ENCODE data around the gene OCIAD1. TPM values are rescaled to one million over a fixed set of nuclear protein-coding genes. Genes with fewer than 3 reads are reported as not detected.
"Not testable (repeated sequence)": the region's sequence is repeated elsewhere in the genome, so short reads cannot be mapped to it uniquely, and the experiment has no call there.

OCIAD1 gene
- total RNA-seq, 2 donors from 2014 or later: 140 to 147 TPM

- no peak for ATAC-seq (replicated peaks in 1 of 2)
- no peak overlapping the region for H3K4me3 Mint-ChIP-seq
Observed at GRCh38 chr4:48799157-48799556, 31.7 kb upstream of the OCIAD1 start.

DNA sequence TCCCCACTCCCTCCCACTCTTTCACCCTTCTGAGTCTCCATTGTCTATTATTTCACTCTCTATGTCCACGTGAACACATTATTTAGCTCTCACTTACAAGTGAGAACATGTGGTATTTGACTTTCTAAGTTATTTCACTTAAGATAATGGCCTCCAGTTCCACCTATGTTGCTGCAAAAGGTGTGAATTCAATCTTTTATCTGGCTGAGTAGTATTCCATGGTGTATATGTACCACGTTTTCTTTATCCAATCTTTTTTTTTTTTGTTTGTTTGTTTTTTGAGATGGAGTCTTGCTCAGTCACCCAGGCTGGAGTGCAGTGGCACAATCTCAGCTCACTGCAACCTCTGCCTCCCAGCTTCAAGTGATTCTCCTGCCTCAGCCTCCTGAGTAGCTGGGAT lies 30.7 kb upstream of the OCIAD1 start:
- not testable (repeated sequence) for H3K4me3 Mint-ChIP-seq; H3K27ac Mint-ChIP-seq; H3K27me3 Mint-ChIP-seq (ENCODE audit: low read depth); H3K9me3 Mint-ChIP-seq; H3K4me1 Mint-ChIP-seq (ENCODE audit: low read depth); ATAC-seq (replicated peaks in 1 of 2); H3K36me3 Mint-ChIP-seq (ENCODE audit: insufficient read depth in 2 of 2); DNase-seq

More at GRCh38 chr4:48799157-48799556, 31.7 kb upstream of the OCIAD1 start:
- no peak overlapping the region for H3K27ac Mint-ChIP-seq
- H3K36me3 Mint-ChIP-seq (ENCODE audit: insufficient read depth in 2 of 2): no peaks in the 10 kb centered on the region
- DNase-seq: no peak
- H3K9me3 Mint-ChIP-seq: no peaks in the 10 kb centered on the region
- H3K27me3 Mint-ChIP-seq (ENCODE audit: low read depth): no peaks in the 10 kb centered on the region
- H3K4me1 Mint-ChIP-seq (ENCODE audit: low read depth): peaks cover 5% of the 10 kb centered on the region

- Mint-ChIP-seq H3K27ac (no peak overlapping the region), H3K4me3 (no peak overlapping the region), H3K4me1 (ENCODE audit: low read depth) (peaks cover 5% of the 10 kb centered on the region), H3K27me3 (ENCODE audit: low read depth) (no peaks in the 10 kb centered on the region), H3K9me3 (no peaks in the 10 kb centered on the region), H3K36me3 (ENCODE audit: insufficient read depth in 2 of 2) (no peaks in the 10 kb centered on the region)
- DNase-seq: no peak
- no peak for ATAC-seq (replicated peaks in 1 of 2)
Observed at GRCh38 chr4:48801016-48801715, 29.7 kb upstream of the OCIAD1 start.

GRCh38 chr4:48804584-48805301 lies 26.1 kb upstream of the OCIAD1 start:
- no peaks in the 10 kb centered on the region for H3K27me3 Mint-ChIP-seq (ENCODE audit: low read depth)
- no peak overlapping the region for H3K27ac Mint-ChIP-seq
- H3K4me1 Mint-ChIP-seq (ENCODE audit: low read depth): peaks cover 5% of the 10 kb centered on the region
- no peaks in the 10 kb centered on the region for H3K36me3 Mint-ChIP-seq (ENCODE audit: insufficient read depth in 2 of 2)
- no peaks in the 10 kb centered on the region for H3K9me3 Mint-ChIP-seq
- DNase-seq (no peak), ATAC-seq (replicated peaks in 1 of 2) (no peak)
- H3K4me3 Mint-ChIP-seq: no peak overlapping the region

DNA sequence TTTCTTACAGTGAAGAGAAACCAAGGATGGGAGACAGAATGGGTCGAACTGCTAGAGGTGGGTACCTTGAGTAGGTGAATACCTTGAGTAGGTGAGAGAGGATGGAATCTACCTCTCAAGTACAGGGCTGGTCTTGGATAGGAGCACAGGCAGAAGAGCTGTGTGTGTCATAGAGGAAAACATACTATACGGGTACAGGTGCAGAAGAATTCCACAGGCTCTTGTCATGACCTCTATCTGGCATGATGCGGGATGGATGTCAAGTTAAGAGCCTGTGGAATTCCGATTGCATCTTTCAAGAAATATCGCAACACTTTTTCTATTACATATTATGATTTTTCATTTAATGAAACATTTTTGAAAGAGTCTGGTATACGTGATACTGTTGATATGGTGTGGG lies 18.0 kb upstream of the OCIAD1 start:
- Mint-ChIP-seq H3K9me3 (no peaks in the 10 kb centered on the region), H3K4me1 (ENCODE audit: low read depth) (peaks cover 8% of the 10 kb centered on the region), H3K27ac (no peak overlapping the region), H3K4me3 (no peak overlapping the region), H3K36me3 (ENCODE audit: insufficient read depth in 2 of 2) (no peaks in the 10 kb centered on the region), H3K27me3 (ENCODE audit: low read depth) (no peaks in the 10 kb centered on the region)
- DNase-seq: no peak
- no peak for ATAC-seq (replicated peaks in 1 of 2)

- Mint-ChIP-seq H3K36me3 (ENCODE audit: insufficient read depth in 2 of 2) (no peaks in the 10 kb centered on the region), H3K4me1 (ENCODE audit: low read depth) (peaks cover 8% of the 10 kb centered on the region), H3K4me3 (no peak overlapping the region), H3K27me3 (ENCODE audit: low read depth) (no peaks in the 10 kb centered on the region), H3K27ac (no peak overlapping the region), H3K9me3 (no peaks in the 10 kb centered on the region)
- ATAC-seq (replicated peaks in 1 of 2) (no peak), DNase-seq (no peak)
Observed at GRCh38 chr4:48813964-48814363, 16.9 kb upstream of the OCIAD1 start.

- H3K4me1 Mint-ChIP-seq (ENCODE audit: low read depth): peaks cover 8% of the 10 kb centered on the region
- DNase-seq (no peak), ATAC-seq (replicated peaks in 1 of 2) (no peak)
- no peaks in the 10 kb centered on the region for H3K27me3 Mint-ChIP-seq (ENCODE audit: low read depth)
- peaks cover 0 to 2% of the 10 kb centered on the region in 2 donors for H3K9me3 Mint-ChIP-seq
- H3K27ac Mint-ChIP-seq: no peak overlapping the region
- H3K4me3 Mint-ChIP-seq: no peak overlapping the region
- no peaks in the 10 kb centered on the region for H3K36me3 Mint-ChIP-seq (ENCODE audit: insufficient read depth in 2 of 2)
Observed at GRCh38 chr4:48815483-48815882, 15.4 kb upstream of the OCIAD1 start.

GRCh38 chr4:48816297-48816696 lies 14.6 kb upstream of the OCIAD1 start:
- not testable (repeated sequence) for H3K27me3 Mint-ChIP-seq (ENCODE audit: low read depth); H3K27ac Mint-ChIP-seq; ATAC-seq (replicated peaks in 1 of 2); H3K4me3 Mint-ChIP-seq; DNase-seq; H3K9me3 Mint-ChIP-seq; H3K4me1 Mint-ChIP-seq (ENCODE audit: low read depth); H3K36me3 Mint-ChIP-seq (ENCODE audit: insufficient read depth in 2 of 2)

DNA sequence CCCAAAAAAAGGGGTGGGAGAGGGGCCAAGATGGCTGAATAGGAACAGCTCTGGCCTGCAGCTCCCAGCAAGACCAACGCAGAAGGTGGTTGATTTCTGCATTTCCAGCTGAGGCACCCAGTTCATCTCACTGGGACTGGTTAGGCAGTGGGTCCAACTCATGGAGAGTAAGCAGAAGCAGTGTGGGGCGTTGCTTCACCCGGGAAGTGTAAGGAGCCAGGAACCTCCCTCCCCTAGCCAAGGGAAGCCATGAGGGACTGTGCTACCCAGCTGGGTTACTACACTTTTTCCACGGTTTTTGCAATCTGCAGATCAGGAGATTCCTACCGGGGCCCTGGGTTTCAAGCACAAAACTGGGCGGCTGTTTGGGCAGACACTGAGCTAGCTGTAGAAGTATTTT lies 13.9 kb upstream of the OCIAD1 start:
- H3K4me3 Mint-ChIP-seq: no peak overlapping the region
- no peaks in the 10 kb centered on the region for H3K27me3 Mint-ChIP-seq (ENCODE audit: low read depth)
- DNase-seq (no peak), ATAC-seq (replicated peaks in 1 of 2) (no peak)
- H3K4me1 Mint-ChIP-seq (ENCODE audit: low read depth): peaks cover 8% of the 10 kb centered on the region
- peaks cover 0 to 3% of the 10 kb centered on the region in 2 donors for H3K9me3 Mint-ChIP-seq
- no peak overlapping the region for H3K27ac Mint-ChIP-seq
- no peaks in the 10 kb centered on the region for H3K36me3 Mint-ChIP-seq (ENCODE audit: insufficient read depth in 2 of 2)

DNA sequence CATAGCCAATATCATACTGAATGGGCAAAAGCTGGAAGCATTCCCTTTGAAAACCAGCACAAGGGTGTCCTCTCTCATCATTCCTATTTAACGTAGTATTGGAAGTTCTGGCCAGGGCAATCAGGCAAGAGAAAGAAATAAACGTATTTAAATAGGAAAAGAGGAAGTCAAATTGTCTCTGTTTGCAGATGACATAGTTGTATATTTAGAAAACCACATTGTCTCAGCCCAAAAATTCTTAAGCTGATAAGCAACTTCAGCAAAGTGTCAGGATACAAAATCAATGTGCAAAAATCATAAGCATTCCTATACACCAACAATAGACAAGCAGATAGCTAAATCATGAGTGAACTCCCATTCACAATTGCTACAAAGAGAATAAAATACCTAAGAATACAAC lies 9.5 kb upstream of the OCIAD1 start:
- not testable (repeated sequence) for ATAC-seq (replicated peaks in 1 of 2)

GRCh38 chr4:48827622-48828021 lies 3.3 kb upstream of the OCIAD1 start:
- peaks cover 3 to 8% of the 10 kb centered on the region in 2 donors for H3K36me3 Mint-ChIP-seq (ENCODE audit: insufficient read depth in 2 of 2)
- H3K9me3 Mint-ChIP-seq: peaks cover 5 to 9% of the 10 kb centered on the region in 2 donors
- H3K4me1 Mint-ChIP-seq (ENCODE audit: low read depth): peaks cover 20% of the 10 kb centered on the region
- DNase-seq (no peak), ATAC-seq (replicated peaks in 1 of 2) (no peak)
- no peaks in the 10 kb centered on the region for H3K27me3 Mint-ChIP-seq (ENCODE audit: low read depth)
- no peak overlapping the region for H3K4me3 Mint-ChIP-seq
- no peak overlapping the region for H3K27ac Mint-ChIP-seq

More for the DNA sequence above, 9.5 kb upstream of the OCIAD1 start:
- H3K27me3 Mint-ChIP-seq (ENCODE audit: low read depth); H3K36me3 Mint-ChIP-seq (ENCODE audit: insufficient read depth in 2 of 2); H3K27ac Mint-ChIP-seq; H3K4me3 Mint-ChIP-seq; H3K9me3 Mint-ChIP-seq; H3K4me1 Mint-ChIP-seq (ENCODE audit: low read depth); DNase-seq: not testable (repeated sequence)

GRCh38 chr4:48831532-48832030 lies 693 bp downstream of the OCIAD1 start:
- Mint-ChIP-seq H3K9me3 (peaks cover 5 to 9% of the 10 kb centered on the region in 2 donors), H3K36me3 (ENCODE audit: insufficient read depth in 2 of 2) (peaks cover 11 to 20% of the 10 kb centered on the region in 2 donors), H3K27ac (peak overlapping the region; percentile 99), H3K4me3 (peak overlapping the region; percentile 91 to 99), H3K27me3 (ENCODE audit: low read depth) (no peaks in the 10 kb centered on the region), H3K4me1 (ENCODE audit: low read depth) (peaks cover 33% of the 10 kb centered on the region)
- ATAC-seq (replicated peaks in 1 of 2) (no peak), DNase-seq (peak in 1 of 2 donors; percentile 6)

DNA sequence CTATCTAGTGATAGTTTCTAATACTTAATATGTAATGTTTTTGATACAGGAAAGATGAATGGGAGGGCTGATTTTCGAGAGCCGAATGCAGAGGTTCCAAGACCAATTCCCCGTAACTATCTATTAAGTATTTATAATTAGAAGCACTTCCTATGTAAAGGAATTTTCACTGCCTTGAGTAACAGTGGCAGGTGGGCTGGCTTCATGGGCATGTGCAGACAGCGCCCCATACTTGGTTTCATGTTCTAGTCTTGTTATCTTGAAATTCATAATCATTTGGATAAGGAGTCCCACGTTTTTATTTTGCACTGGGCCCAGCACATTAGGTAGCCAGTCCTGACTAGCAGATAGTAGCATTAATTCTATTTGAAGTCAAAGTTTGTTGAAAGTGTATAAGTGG lies 1.7 kb downstream of the OCIAD1 start:
- no peak for ATAC-seq (replicated peaks in 1 of 2)
- H3K4me3 Mint-ChIP-seq: peak overlapping the region; percentile 91 to 99
- H3K9me3 Mint-ChIP-seq: peaks cover 5 to 9% of the 10 kb centered on the region in 2 donors
- no peak for DNase-seq
- H3K27ac Mint-ChIP-seq: peak overlapping the region; percentile 99
- H3K36me3 Mint-ChIP-seq (ENCODE audit: insufficient read depth in 2 of 2): peaks cover 11 to 21% of the 10 kb centered on the region in 2 donors
- H3K27me3 Mint-ChIP-seq (ENCODE audit: low read depth): no peaks in the 10 kb centered on the region
- peaks cover 35% of the 10 kb centered on the region for H3K4me1 Mint-ChIP-seq (ENCODE audit: low read depth)
